ENCODE results near the gene BTBD9.

BTBD9 gene

GRCh38 chr6:38244869-38245268, 394.9 kb downstream of the BTBD9 start:
- no peak overlapping the region for H3K27ac ChIP-seq (ENCODE audit: low read length, poor library complexity, severe bottlenecking)
- WGBS: 98% methylated on average over 2 of the region's 3 CpGs
- H3K4me1 ChIP-seq (ENCODE audit: control insufficient read depth, insufficient read depth, low read depth, low read length): peaks cover 2% of the 10 kb centered on the region
- H4K91ac ChIP-seq (ENCODE audit: low read length): no peak overlapping the region
- no peak overlapping the region for H2BK12ac ChIP-seq (ENCODE audit: low read length in 2 of 2)
- no peaks in the 10 kb centered on the region for H3K9me3 ChIP-seq (ENCODE audit: control insufficient read depth, low read length)
- H3K18ac ChIP-seq (ENCODE audit: low read depth in 1 of 2, low read length in 2 of 2): no peak overlapping the region
- H2BK15ac ChIP-seq (ENCODE audit: low read depth, poor library complexity, severe bottlenecking): no peak overlapping the region
- H4K8ac ChIP-seq (ENCODE audit: low read length): no peak overlapping the region
- no peak overlapping the region for H3K4me3 ChIP-seq (ENCODE audit: insufficient read depth in 1 of 2, low read depth in 1 of 2, low read length in 2 of 2)
- no peaks in the 10 kb centered on the region for H3K36me3 ChIP-seq (ENCODE audit: control insufficient read depth in 1 of 2, insufficient read depth in 2 of 2, low read depth in 1 of 2, low read length in 2 of 2)
- no peak overlapping the region for H3K4ac ChIP-seq (ENCODE audit: low read depth in 1 of 2, low read length in 2 of 2)
- H2AK5ac ChIP-seq (ENCODE audit: low read length, severe bottlenecking): no peak overlapping the region
- H3K27me3 ChIP-seq (ENCODE audit: control insufficient read depth in 1 of 2, insufficient read depth in 1 of 2, low read length in 2 of 2): no peaks in the 10 kb centered on the region
- H3K23ac ChIP-seq (ENCODE audit: low read length in 2 of 2): no peak overlapping the region
- H3K4me2 ChIP-seq (ENCODE audit: low read length, poor library complexity, severe bottlenecking): no peak overlapping the region
- H3K9ac ChIP-seq (ENCODE audit: low read length): no peak overlapping the region
- H3K14ac ChIP-seq (ENCODE audit: low read length in 2 of 2): no peak overlapping the region
- no peak overlapping the region for H2BK120ac ChIP-seq (ENCODE audit: low read depth, low read length)
- no peak for DNase-seq
- peaks cover 1% of the 10 kb centered on the region for H3K79me1 ChIP-seq (replicated peaks; ENCODE audit: low read length, poor library complexity, severe bottlenecking)
- no peak overlapping the region for H2AFZ ChIP-seq (ENCODE audit: low read depth, low read length)
- H2BK5ac ChIP-seq (ENCODE audit: low read depth, low read length, poor library complexity, severe bottlenecking): no peak overlapping the region

- peaks cover 4% of the 10 kb centered on the region for H3K4me1 ChIP-seq (ENCODE audit: control insufficient read depth, insufficient read depth, low read depth, low read length)
- no peak overlapping the region for H2BK15ac ChIP-seq (ENCODE audit: low read depth, poor library complexity, severe bottlenecking)
- no peak overlapping the region for H3K9ac ChIP-seq (ENCODE audit: low read length)
- H3K18ac ChIP-seq (ENCODE audit: low read depth in 1 of 2, low read length in 2 of 2): no peak overlapping the region
- H2AK5ac ChIP-seq (ENCODE audit: low read length, severe bottlenecking): no peak overlapping the region
- H3K4me2 ChIP-seq (ENCODE audit: low read length, poor library complexity, severe bottlenecking): no peak overlapping the region
- no peak overlapping the region for H4K8ac ChIP-seq (ENCODE audit: low read length)
- H2BK12ac ChIP-seq (ENCODE audit: low read length in 2 of 2): no peak overlapping the region
- WGBS: 78% methylated on average over 5 of the region's 7 CpGs
- H2AFZ ChIP-seq (ENCODE audit: low read depth, low read length): no peak overlapping the region
- no peak overlapping the region for H3K27ac ChIP-seq (ENCODE audit: low read length, poor library complexity, severe bottlenecking)
- H4K91ac ChIP-seq (ENCODE audit: low read length): no peak overlapping the region
- H3K36me3 ChIP-seq (ENCODE audit: control insufficient read depth in 1 of 2, insufficient read depth in 2 of 2, low read depth in 1 of 2, low read length in 2 of 2): no peaks in the 10 kb centered on the region
- no peak for DNase-seq
- H2BK120ac ChIP-seq (ENCODE audit: low read depth, low read length): no peak overlapping the region
- H3K23ac ChIP-seq (ENCODE audit: low read length in 2 of 2): no peak overlapping the region
- H3K79me1 ChIP-seq (replicated peaks; ENCODE audit: low read length, poor library complexity, severe bottlenecking): no peaks in the 10 kb centered on the region
- H3K4ac ChIP-seq (ENCODE audit: low read depth in 1 of 2, low read length in 2 of 2): no peak overlapping the region
- no peak overlapping the region for H3K14ac ChIP-seq (ENCODE audit: low read length in 2 of 2)
- no peak overlapping the region for H3K4me3 ChIP-seq (ENCODE audit: insufficient read depth in 1 of 2, low read depth in 1 of 2, low read length in 2 of 2)
- no peaks in the 10 kb centered on the region for H3K27me3 ChIP-seq (ENCODE audit: control insufficient read depth in 1 of 2, insufficient read depth in 1 of 2, low read length in 2 of 2)
- H3K9me3 ChIP-seq (ENCODE audit: control insufficient read depth, low read length): no peaks in the 10 kb centered on the region
- H2BK5ac ChIP-seq (ENCODE audit: low read depth, low read length, poor library complexity, severe bottlenecking): no peak overlapping the region
Observed at GRCh38 chr6:38241200-38241871, 398.4 kb downstream of the BTBD9 start.

GRCh38 chr6:38239719-38240451, 399.8 kb downstream of the BTBD9 start:
- H4K8ac ChIP-seq (ENCODE audit: low read length): no peak overlapping the region
- H3K4me2 ChIP-seq (ENCODE audit: low read length, poor library complexity, severe bottlenecking): no peak overlapping the region
- 73% methylated on average over 5 of the region's 5 CpGs for WGBS
- H3K79me1 ChIP-seq (replicated peaks; ENCODE audit: low read length, poor library complexity, severe bottlenecking): no peaks in the 10 kb centered on the region
- no peak overlapping the region for H3K27ac ChIP-seq (ENCODE audit: low read length, poor library complexity, severe bottlenecking)
- H2BK15ac ChIP-seq (ENCODE audit: low read depth, poor library complexity, severe bottlenecking): no peak overlapping the region
- H2BK5ac ChIP-seq (ENCODE audit: low read depth, low read length, poor library complexity, severe bottlenecking): no peak overlapping the region
- H3K18ac ChIP-seq (ENCODE audit: low read depth in 1 of 2, low read length in 2 of 2): peak overlapping the region in 1 of 2 experiments; percentile 77
- peaks cover 4% of the 10 kb centered on the region for H3K4me1 ChIP-seq (ENCODE audit: control insufficient read depth, insufficient read depth, low read depth, low read length)
- H2AK5ac ChIP-seq (ENCODE audit: low read length, severe bottlenecking): no peak overlapping the region
- H3K23ac ChIP-seq (ENCODE audit: low read length in 2 of 2): no peak overlapping the region
- H3K4ac ChIP-seq (ENCODE audit: low read depth in 1 of 2, low read length in 2 of 2): no peak overlapping the region
- H2AFZ ChIP-seq (ENCODE audit: low read depth, low read length): no peak overlapping the region
- peak overlapping the region; percentile 72 for H4K91ac ChIP-seq (ENCODE audit: low read length)
- H2BK120ac ChIP-seq (ENCODE audit: low read depth, low read length): no peak overlapping the region
- no peak overlapping the region for H3K9ac ChIP-seq (ENCODE audit: low read length)
- no peaks in the 10 kb centered on the region for H3K36me3 ChIP-seq (ENCODE audit: control insufficient read depth in 1 of 2, insufficient read depth in 2 of 2, low read depth in 1 of 2, low read length in 2 of 2)
- no peak overlapping the region for H3K4me3 ChIP-seq (ENCODE audit: insufficient read depth in 1 of 2, low read depth in 1 of 2, low read length in 2 of 2)
- no peak overlapping the region for H2BK12ac ChIP-seq (ENCODE audit: low read length in 2 of 2)
- no peaks in the 10 kb centered on the region for H3K9me3 ChIP-seq (ENCODE audit: control insufficient read depth, low read length)
- no peak overlapping the region for H3K14ac ChIP-seq (ENCODE audit: low read length in 2 of 2)
- H3K27me3 ChIP-seq (ENCODE audit: control insufficient read depth in 1 of 2, insufficient read depth in 1 of 2, low read length in 2 of 2): no peaks in the 10 kb centered on the region
- DNase-seq: no peak

GRCh38 chr6:38236631-38237030, 403.1 kb downstream of the BTBD9 start:
- H2AFZ ChIP-seq (ENCODE audit: low read depth, low read length): no peak overlapping the region
- no peaks in the 10 kb centered on the region for H3K36me3 ChIP-seq (ENCODE audit: control insufficient read depth in 1 of 2, insufficient read depth in 2 of 2, low read depth in 1 of 2, low read length in 2 of 2)
- no peak overlapping the region for H3K4me2 ChIP-seq (ENCODE audit: low read length, poor library complexity, severe bottlenecking)
- no peak overlapping the region for H2BK15ac ChIP-seq (ENCODE audit: low read depth, poor library complexity, severe bottlenecking)
- no peak overlapping the region for H2AK5ac ChIP-seq (ENCODE audit: low read length, severe bottlenecking)
- no peak overlapping the region for H4K91ac ChIP-seq (ENCODE audit: low read length)
- H3K4me1 ChIP-seq (ENCODE audit: control insufficient read depth, insufficient read depth, low read depth, low read length): peaks cover 4% of the 10 kb centered on the region
- H3K14ac ChIP-seq (ENCODE audit: low read length in 2 of 2): no peak overlapping the region
- H3K9ac ChIP-seq (ENCODE audit: low read length): no peak overlapping the region
- H3K23ac ChIP-seq (ENCODE audit: low read length in 2 of 2): no peak overlapping the region
- no peak overlapping the region for H2BK5ac ChIP-seq (ENCODE audit: low read depth, low read length, poor library complexity, severe bottlenecking)
- H3K4me3 ChIP-seq (ENCODE audit: insufficient read depth in 1 of 2, low read depth in 1 of 2, low read length in 2 of 2): no peak overlapping the region
- no peak overlapping the region for H3K18ac ChIP-seq (ENCODE audit: low read depth in 1 of 2, low read length in 2 of 2)
- no peak overlapping the region for H2BK120ac ChIP-seq (ENCODE audit: low read depth, low read length)
- no peaks in the 10 kb centered on the region for H3K27me3 ChIP-seq (ENCODE audit: control insufficient read depth in 1 of 2, insufficient read depth in 1 of 2, low read length in 2 of 2)
- H3K9me3 ChIP-seq (ENCODE audit: control insufficient read depth, low read length): no peaks in the 10 kb centered on the region
- H3K79me1 ChIP-seq (replicated peaks; ENCODE audit: low read length, poor library complexity, severe bottlenecking): no peaks in the 10 kb centered on the region
- H4K8ac ChIP-seq (ENCODE audit: low read length): no peak overlapping the region
- H3K4ac ChIP-seq (ENCODE audit: low read depth in 1 of 2, low read length in 2 of 2): no peak overlapping the region
- no peak overlapping the region for H2BK12ac ChIP-seq (ENCODE audit: low read length in 2 of 2)
- DNase-seq: no peak
- WGBS: 100% methylated on average over 1 of the region's 1 CpG
- H3K27ac ChIP-seq (ENCODE audit: low read length, poor library complexity, severe bottlenecking): no peak overlapping the region

All from mesenchymal stem cell (in vitro differentiated cells and primary cell).